CD4-positive, alpha-beta T cell treated with Interleukin-17A for 1 hour (primary cell): ENCODE measurements around the gene GAPDHS.

Experiments
- DNase-seq: peaks from one replicate; pipeline ENCODE4 v3.0.0-alpha.2; 2020

GAPDHS gene

GRCh38 chr19:35540356-35540927 is 7.2 kb downstream of the GAPDHS start:
- no peak for DNase-seq

DNA sequence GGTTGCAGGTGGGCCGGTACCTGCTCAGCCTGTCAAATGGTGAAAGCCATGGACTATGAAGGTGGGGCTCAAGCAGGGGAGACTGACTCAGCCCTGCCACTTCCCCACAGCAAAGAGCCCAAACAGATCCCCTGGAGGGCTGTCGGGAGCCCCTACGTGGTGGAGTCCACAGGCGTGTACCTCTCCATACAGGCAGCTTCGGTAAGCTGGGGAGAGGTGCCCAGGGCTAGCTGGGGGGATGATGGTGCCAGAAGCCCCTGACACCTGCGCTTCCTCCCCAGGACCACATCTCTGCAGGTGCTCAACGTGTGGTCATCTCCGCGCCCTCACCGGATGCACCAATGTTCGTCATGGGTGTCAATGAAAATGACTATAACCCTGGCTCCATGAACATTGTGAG is 9.0 kb downstream of the GAPDHS start:
- no peak for DNase-seq

GRCh38 chr19:35543280-35544109 is 10.2 kb downstream of the GAPDHS start:
- no peak for DNase-seq

DNA sequence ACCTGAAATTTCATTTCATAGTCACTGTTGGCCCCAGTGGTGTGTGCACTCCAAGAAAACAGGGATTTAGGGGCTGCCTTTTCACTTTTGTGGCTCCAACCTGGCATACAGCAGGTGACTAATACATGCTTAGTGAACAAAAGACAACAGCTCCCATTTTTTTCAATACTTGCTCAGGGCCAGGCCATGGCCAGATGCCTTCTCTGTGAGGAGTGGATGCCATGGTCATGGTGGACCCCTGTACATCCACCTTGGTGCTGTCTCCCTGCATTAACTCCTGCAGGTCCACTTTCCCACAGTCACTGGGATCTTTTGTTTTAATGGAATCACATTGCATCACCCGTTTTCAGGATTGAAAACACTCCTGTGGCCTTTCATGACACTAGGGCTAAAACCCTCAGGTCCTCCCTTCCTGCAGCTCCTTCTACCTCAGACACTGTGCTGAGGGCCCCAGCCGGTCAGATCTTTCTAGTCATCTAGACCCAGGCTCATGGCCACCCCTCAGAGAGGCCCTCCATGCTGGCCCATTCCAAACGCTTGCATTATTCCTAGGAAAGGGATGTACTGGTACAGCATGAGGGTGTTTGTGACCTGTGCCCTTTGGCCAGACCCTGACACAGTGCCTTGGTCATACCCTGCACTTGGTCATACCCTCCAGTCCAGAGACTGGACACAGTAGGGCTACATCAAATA is 11.0 kb downstream of the GAPDHS start:
- no peak for DNase-seq

DNA sequence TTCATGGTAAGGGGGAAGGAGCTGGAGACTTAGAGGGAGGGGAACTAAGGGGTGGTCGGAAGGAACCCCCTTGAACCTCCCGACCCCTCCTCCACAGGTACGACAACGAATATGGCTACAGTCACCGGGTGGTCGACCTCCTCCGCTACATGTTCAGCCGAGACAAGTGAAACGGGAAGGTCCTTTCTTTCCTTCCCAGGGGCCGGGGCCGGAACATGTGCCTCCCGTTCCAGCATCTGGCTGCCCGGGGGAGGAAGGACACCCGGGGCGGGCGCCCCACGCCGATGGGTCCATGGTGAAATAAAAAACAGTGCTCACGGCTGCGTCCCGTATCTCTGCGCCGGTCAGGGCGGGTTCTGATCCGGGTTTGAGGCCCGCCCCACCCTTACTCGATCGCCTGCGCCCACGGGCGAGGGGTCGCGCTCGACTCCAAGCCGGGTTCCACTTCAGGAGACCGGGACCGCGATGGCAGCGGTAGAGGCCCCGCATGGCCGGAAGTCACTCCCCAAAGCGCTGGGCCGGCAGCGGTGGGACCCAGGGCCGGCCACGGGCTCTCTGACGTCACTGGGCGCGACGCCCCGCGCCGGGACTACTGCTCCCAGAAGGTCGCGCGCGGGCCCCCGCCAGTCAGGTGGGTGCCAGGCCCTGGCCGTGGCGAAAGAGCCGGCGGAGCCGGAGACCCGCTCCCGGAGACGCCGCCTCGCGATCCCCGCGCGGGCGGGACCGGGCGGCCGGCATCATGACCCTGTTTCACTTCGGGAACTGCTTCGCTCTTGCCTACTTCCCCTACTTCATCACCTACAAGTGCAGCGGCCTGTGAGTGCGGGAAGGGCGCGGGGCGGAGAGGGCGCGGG is 12.0 kb downstream of the GAPDHS start, which contains the start of gene TMEM147:
Gene TMEM147 (plus strand): TSS at position 626 of the 854 bp plus-strand sequence. CDS start 114 bp downstream, at position 740.
- peak; percentile 83 for DNase-seq

DNA sequence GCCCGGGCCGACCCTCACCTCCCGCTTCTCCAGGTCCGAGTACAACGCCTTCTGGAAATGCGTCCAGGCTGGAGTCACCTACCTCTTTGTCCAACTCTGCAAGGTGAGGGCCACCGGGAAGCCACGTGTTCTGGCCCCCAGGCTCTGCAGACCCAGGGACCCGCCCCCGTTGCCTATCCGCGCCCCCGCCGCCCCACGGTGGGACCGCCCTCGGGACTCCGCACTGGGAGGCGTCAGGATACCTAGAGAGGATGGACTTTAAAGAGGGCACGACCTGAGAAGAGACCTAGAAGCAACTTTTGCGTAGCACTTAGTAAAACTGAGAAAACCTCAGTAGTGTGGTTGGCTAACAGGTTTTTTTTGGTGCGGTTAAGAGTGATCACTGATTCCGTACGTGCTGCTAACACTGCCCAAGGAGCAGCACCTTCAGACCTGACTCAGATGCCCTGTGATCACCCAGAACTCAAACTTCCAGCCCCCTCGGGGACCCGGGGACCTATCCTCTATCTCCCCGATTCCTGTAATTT is 12.7 kb downstream of the GAPDHS start:
- DNase-seq = peak; percentile 55

DNA sequence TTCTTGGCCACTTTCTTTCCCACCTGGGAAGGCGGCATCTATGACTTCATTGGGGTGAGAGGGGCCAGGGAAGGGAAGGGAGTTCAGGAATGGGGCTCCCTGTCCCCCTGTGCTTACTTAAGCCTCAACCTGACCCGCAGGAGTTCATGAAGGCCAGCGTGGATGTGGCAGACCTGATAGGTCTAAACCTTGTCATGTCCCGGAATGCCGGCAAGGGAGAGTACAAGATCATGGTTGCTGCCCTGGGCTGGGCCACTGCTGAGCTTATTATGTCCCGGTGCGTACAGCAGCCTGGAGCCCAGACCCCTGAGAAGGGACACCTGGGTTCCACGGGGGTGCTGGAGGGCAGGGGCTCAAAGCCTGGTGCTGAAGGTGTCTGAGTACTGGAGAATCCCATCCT is 13.3 kb downstream of the GAPDHS start:
- no peak for DNase-seq

DNA sequence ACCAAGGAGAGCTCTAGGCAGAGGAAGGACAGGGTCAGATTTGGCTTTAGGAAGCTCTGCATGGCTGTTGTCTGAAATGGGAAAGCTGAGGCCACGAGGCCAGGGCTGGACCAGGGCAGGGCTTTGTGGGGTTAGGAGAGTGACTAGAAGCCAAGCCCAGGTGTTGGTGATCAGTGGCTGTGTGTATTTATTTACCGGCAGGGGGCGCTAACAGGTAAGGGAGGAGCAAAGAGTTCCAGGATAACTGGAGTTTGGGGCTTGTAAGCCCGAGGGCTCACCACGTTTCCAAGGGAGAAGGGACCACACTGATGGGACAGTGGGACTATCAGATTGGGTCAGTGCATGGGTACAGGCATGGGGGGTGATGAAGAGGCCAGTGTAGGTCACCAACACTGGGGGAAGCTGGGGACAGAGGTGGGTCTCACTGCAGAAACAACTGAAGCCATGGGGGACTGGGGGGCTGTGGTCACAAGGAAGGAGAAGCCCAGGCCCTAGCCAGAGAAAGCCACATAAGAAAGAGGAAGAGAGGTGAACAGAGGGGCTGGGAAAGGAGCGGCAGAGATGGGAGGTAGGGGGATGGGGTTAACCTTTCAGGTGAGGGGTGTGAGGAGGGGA is 16.0 kb downstream of the GAPDHS start:
- DNase-seq = peak; percentile 72

DNA sequence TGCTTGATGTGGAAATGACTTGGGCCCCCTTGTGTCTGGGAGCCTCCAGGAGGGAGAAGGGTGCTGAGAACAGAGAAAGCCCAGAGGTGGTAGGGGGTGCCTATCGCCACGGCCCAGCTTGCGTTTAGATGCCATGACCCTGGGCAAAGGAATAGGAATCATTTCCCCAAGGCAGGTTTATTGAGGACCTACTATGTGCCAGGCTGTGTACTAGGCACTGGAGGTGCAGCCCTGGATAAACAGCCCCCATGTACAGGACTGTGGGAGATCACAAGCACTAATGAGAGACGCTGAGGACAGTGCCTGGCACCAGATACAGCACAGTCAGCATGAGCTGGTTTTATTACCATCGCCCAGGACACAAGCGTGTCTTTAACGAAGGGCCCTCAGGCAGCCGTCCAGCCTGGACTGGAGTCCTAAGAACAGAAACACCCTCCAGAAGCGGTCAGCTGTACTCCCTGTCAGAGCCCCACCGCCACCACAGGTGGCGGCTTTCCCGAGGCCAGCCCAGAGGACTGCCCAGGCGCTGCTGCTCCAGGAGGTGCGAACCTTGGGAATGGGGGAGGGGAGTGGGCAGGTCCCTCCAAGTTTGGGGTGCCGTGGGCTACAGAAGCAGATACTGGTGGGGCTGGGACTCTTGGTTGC is 16.7 kb downstream of the GAPDHS start:
- no peak for DNase-seq

GRCh38 chr19:35551091-35551810 is 18.0 kb downstream of the GAPDHS start:
- no peak for DNase-seq

GRCh38 chr19:35552534-35553384 is 19.5 kb downstream of the GAPDHS start:
- no peak for DNase-seq

GRCh38 chr19:35553385-35554000 is 20.2 kb downstream of the GAPDHS start:
- DNase-seq = no peak

DNA sequence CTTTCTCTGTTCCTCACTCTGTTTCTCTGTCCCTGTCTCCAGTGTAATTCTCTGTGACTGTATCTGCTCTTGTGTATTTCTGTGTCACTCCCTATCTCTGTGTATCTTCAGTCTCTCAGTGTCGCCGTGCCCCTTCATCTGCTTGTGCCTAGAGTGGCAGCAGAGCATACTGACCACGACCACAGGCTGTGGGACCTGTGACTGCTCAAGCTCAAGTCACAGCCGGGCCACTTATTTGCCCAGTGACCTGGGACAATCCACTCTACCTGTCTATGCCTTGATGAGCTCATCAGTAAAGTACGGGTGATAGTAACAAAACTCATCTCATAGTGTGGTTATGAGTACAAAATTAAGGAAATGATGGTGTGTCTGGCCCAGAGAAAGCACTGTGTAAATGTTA is 20.8 kb downstream of the GAPDHS start:
- DNase-seq = no peak

DNA sequence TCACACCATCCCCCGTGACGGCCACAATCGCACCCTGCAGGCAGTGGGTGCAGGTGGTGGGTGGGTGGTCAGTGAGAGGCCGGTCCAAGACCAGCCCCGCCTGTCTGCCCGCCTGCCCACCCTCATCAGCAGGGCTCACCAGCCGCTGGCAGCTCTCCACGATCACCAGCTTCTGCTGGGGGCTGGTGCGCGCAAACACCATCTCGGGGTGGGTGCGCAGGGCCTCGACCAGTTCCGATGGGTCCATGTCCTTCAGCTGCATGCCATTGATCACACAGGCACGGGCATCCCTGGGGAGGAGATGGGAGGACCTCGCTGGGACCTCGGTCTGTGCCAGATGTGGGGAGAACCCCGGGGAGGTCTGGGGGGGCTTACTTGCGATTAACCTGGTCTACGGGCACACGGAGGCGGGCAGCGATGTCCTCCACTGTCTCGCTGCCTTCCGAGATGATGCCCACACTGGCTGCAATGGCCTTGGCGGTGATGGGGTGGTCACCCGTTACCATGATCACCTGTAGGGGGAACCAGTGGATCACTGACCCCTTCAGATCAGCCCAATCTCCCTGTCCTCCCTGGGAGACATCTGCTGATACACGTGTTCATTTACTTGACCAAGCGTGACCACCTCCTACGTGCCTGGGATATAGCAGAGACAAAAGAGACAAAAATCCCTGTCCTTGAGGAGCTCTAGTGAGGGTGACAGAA is 22.2 kb downstream of the GAPDHS start:
- DNase-seq = no peak

DNA sequence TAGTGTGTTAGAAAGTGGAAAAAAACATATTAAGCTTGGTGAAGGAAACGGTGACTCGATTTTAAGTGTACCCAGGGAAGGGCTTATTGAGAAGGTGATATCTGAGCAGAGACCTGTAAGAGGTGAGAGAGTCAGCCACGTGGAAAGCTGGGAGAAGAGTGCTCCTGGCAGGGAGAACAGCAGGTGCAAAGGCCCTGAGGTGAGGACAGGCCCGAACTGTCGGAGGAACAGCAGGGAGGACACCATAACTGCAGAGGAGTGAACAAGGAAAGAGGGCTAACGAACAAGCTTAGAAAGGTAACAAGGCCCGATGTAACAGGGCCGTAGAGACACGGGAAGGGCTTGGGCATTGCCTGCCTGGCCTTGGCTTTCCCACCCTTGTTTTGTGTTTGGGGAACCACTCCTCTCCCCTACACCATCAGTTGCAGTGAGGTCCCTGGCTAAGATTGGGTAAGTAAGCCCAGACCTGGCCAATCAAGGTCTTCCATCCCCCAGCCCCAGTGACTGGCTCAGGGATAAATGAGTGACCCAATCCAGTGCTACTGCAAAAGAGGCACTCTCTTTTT is 22.9 kb downstream of the GAPDHS start:
- DNase-seq = no peak

- DNase-seq = no peak
Observed at GRCh38 chr19:35556846-35557538, 23.7 kb downstream of the GAPDHS start.

DNA sequence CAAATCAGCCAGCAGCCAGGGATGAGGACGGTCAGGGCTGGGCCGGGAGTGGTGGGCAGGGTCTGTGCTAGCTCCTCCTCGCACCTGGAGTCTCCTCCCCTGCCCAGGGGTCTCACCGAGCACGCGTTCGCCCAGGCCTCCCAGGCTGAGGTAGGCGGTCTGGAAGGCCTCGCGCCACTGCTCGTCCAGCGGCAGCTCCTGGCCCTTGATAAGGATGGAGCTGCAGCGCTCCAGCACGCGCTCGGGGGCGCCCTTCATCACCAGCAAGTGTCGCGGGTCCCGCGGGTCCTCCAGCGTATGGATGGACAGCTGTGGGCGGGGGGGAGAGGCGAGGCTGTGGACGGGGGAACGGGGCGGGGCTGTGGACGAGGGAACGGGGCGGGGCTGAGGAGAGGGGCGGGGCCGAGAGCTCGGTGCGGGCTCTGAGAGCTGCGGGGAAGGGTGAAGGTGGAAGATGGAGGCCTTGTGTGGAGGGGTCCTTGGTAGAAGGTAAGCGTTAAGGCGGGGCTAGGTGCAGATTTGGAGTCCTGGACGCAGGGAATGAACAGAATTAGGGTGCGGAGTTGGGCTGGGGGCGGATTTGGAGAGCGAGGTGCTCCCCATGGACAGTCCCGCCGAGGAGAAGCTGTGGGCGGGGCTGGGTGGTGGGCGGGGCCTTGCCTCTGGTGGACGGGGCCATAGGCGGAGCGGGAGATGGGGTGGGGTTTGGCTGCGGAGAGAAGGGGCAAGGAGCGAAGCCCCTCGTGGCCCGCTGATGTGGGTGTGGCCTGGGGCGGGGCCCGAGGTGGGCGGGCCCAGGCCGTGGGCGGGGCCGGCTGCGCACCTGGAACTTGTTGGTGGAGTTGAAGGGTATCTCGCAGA is 24.5 kb downstream of the GAPDHS start:
- peak; percentile 55 for DNase-seq
